ENCODE measurements around the gene ACSS2.

ACSS2 gene

GRCh38 chr20:34947336-34947735 lies 70.9 kb downstream of the ACSS2 start:
- no peak for DNase-seq (ENCODE audit: low read depth in 3 of 3, low spot score in 1 of 3)

- DNase-seq (ENCODE audit: low read depth in 3 of 3, low spot score in 1 of 3): no peak
Observed at GRCh38 chr20:34948030-34948429, 71.6 kb downstream of the ACSS2 start.

GRCh38 chr20:34949120-34949519 lies 72.7 kb downstream of the ACSS2 start:
- no peak for DNase-seq (ENCODE audit: low read depth in 3 of 3, low spot score in 1 of 3)

GRCh38 chr20:34951252-34951651 lies 74.8 kb downstream of the ACSS2 start:
- no peak for DNase-seq (ENCODE audit: low read depth in 3 of 3, low spot score in 1 of 3)

DNA sequence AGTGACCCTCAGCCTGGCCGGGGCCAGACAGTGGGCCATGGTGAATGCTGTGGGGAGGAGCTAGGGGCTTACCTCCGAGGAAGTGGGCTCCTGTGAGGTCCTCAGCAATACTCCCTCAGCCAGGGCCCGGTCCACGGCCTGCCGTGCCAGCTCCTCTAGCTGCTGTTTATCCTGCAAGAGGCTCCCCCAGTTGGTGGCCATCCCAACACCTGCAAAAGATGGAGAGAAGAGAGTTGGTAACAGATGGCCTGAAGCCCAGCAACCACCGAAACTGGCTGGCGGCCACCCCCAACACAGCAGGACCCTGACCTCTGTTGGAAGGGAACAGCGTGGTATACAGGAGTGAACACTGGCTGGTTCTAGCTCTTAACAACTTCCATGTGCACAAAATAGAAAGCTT lies 75.2 kb downstream of the ACSS2 start:
- no peak for DNase-seq (ENCODE audit: low read depth in 3 of 3, low spot score in 1 of 3)

DNA sequence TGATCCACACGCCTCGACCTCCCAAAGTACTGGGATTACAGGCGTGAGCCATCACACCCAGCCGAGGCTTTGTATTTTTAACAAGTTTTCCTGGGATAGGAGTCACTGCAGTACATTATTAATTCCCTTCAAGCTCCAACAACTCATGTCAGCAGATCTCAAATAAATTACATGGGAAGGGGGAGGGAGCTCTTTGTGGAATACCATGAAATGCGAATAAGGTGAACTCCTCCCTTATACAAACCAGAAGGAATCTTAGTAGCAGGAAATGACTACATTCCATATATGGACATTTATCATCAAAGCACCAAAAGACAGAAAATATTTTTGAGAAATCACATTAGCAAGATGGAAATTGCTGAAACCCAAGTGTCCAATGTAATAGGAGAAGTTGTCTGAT lies 76.3 kb downstream of the ACSS2 start:
- DNase-seq (ENCODE audit: low read depth in 3 of 3, low spot score in 1 of 3): no peak

- DNase-seq (ENCODE audit: low read depth in 3 of 3, low spot score in 1 of 3): no peak
Observed at GRCh38 chr20:34953960-34954359, 77.5 kb downstream of the ACSS2 start.

DNA sequence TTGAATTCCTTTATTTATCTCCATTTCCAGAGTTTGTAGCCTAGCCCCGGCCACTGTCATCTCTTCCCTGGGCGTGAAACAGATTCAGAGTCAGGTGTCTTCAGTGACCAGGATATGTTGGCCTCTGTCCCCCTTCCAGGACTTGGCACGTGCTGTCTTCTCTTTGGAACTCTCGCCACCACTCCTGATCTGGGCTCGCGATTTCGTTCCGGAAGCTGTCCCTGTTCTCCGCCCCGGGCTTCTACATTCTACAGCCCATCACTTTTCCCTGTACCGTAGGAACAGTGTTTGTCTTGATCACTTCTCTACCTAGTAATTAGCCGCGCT lies 78.5 kb downstream of the ACSS2 start:
- no peak for DNase-seq (ENCODE audit: low read depth in 3 of 3, low spot score in 1 of 3)

DNA sequence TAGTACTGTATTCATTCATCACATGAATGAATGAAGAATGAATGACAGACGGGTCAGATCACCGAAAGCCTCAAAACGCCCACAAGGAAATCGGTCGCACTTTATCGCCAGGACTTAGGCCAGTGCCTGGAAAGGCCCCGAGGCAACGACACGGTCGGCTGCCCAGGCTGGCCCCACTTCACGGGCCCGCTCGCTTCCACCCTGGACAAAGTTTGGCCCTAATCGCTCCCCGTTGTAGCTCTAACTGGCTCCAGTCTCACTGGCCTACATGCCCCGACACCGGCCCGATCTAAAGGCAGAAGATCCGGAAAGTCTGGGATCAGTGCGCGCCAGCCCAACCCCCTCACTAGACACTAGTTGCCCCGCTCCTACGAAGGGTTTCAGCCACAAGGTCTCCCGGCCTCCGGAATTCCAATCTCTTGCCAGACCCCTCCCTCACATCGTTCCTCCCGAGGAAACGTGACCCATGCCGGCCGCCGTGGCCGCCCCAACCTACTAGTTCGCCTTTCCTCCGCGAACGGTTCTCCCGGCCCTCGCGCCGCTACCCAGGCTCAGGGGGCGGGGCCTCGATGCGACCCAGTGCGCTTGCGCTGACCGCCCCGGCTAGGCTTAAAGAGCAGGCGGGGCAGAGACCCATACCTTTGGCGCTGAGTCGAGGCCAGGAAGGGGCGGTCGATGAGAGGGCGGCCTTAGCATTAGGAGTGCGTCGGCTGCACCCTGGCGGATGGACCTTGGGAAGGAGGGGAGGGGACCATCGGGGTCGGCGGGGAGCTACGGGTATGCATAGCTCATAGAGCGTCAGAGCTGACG lies 79.0 kb downstream of the ACSS2 start, which contains the start of the genes GSS and MYH7B:
Gene GSS (minus strand): TSS at position 576 of the 810 bp plus-strand sequence. CDS start 3,954 bp downstream, outside the sequence.
Gene MYH7B (plus strand): TSS at position 638 of the 810 bp plus-strand sequence. CDS start 22,138 bp downstream, outside the sequence.
- peak; percentile 88 to 99 (median 89) for DNase-seq (ENCODE audit: low read depth in 3 of 3, low spot score in 1 of 3)

DNA sequence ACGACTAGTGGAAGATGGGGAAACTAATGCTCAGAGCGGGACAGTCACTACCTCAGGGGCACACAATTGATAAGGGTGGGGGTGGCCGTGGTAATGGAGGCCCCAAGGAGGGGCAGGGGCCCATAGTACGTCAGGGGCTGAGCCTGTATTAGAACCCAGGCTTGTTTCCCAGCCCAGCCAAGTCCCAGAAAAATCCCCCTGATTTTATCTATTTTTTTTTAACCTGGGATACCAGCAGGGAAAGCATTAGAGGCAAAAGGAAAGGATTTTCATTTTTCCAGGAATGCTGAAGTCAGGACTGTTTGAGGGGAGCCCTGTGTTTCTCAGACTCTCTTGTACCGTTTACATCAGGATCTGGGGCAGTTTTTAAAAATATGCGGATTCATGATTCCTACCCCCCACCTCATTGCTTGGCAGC lies 79.6 kb downstream of the ACSS2 start:
- no peak for DNase-seq (ENCODE audit: low read depth in 3 of 3, low spot score in 1 of 3)

GRCh38 chr20:34956751-34957472 lies 80.5 kb downstream of the ACSS2 start:
- no peak for DNase-seq (ENCODE audit: low read depth in 3 of 3, low spot score in 1 of 3)

GRCh38 chr20:34964486-34964885 lies 88.1 kb downstream of the ACSS2 start:
- no peak for DNase-seq (ENCODE audit: low read depth in 3 of 3, low spot score in 1 of 3)

DNA sequence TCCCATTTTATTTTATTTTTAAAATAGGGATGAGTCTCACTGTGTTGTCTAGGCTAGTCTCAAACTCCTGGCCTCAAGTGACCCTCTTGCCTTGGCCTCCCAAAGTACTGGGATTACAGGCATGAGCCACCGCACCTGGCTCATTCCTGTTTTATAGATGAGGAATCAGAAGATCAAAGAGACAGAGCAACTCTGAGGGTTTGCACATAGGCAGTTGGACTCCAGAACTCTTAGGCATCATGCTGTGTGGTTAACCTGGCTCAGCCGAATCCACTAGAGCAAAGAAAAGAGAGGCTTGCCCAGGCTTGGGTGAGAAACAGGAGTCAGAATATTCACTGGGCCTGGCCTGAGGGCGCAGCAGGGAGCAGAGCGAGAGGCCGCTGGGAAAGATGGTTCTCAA lies 88.6 kb downstream of the ACSS2 start:
- DNase-seq (ENCODE audit: low read depth in 3 of 3, low spot score in 1 of 3): no peak

DNA sequence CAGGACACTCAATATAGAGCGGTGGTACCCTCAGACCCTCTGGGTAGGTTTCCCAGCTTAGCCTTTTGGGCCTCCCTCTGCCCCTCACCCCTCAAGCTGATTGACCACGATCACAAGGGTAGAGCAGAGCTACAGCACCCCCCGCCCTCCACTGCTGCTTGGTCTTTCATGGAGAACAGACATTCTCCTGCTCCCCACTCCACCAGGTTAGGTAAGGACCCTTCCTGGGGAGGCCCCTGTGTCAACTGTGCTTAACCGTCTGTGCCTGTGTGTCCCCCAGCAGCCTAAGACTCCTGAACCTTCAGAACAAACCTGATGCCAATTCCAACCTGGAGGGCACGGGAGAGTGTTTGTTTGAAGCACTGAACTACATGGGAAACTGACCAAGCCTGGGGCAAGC lies 91.0 kb downstream of the ACSS2 start:
- DNase-seq (ENCODE audit: low read depth in 3 of 3, low spot score in 1 of 3): no peak

DNA sequence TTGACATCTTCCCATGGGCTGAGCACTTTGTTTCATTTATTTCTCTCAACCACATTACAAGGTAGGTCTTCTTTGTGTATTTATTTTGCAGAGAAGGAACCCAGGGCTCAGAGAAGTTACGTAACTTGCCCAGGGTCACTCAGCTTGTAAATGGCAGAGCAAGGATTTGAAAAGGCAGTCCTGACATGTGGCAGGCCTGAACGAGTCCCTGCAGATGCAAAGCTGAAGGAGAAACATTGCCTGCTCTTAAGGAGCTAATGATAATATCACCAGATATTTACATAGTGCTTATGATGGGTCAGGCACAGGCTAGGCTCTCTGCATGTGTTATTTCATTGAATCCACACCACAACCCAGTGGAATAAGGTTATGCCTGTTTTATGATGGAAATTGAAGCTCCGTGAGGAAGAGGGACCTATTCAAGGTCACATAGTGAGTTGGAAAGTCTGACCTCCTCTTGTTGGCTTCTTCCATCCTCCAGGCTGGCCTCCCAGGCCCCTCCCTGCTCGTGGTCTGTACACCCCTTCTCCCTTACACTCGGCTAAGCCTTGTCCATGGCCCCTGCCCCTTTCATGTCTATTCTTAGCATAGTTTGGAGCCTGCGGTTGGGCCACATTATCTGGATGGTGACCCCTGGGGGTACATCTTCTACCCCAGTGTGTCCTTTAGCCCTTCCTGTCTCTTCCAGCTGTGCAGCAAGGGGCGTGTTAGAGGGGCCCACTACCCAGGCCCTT lies 91.8 kb downstream of the ACSS2 start:
- DNase-seq (ENCODE audit: low read depth in 3 of 3, low spot score in 1 of 3): no peak

DNA sequence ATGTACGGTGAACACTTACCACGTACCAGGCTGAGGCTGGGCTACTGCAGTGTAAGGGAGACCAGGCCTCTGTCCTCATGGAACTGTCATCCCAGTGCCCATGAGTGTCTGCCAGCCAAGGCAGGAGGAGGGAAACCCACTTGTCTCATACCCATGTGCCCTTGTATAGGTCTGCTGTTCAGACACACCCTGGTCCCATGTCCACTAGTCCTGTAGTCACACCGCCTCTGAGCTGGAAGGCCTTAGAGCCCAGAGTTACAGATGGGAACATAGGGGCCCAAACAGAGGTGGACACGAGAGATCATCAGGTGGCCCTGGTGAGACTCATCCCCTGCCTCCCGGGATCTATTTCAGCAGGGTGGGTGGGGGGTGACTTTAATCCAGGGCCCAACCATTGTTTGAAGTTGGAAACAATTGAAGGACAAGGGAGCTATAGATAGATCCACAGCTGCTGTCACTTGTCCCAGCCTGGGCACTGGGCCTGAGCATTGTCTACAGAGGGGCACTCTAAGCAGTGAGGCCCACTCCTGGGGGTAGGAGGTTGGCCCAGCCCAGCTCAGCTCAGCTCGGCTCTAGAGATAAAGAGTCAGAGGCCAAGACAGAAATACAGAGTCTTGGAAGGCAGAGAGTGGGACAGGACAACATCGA lies 93.9 kb downstream of the ACSS2 start:
- no peak for DNase-seq (ENCODE audit: low read depth in 3 of 3, low spot score in 1 of 3)

GRCh38 chr20:34970846-34971560 lies 94.6 kb downstream of the ACSS2 start:
- DNase-seq (ENCODE audit: low read depth in 3 of 3, low spot score in 1 of 3): no peak

DNA sequence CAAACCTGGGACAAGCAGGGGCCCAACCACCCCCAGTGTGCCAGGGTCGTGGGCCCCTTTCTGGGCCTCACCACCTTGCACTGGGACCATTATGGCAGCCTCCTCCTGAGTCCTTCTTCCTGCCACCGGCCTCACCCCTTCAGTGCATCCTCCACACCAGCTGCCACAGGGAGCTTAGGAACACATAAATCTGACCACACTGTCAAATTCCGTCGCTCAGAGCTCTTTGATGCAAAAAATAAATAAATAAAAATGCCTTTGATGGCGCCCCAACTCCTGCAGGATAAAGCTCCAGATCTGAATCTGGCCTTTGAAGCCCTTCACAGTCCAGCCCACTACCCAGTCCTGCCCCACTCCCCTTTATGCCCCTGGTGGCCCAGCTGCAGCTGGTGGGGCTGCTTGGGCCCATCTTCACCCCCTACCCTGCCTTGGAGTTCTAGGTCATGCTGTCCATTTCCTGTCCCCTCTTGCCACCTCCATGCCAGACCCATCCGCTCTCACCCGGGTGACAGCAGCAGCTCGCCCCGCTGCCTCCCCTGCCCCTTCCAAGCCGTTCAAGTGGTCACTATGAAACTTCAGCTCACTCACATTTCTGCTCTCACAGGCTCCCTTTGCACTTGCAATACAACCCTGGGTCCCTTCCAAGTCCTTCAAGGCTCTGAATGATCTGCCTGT lies 95.3 kb downstream of the ACSS2 start:
- DNase-seq (ENCODE audit: low read depth in 3 of 3, low spot score in 1 of 3): no peak

- DNase-seq (ENCODE audit: low read depth in 3 of 3, low spot score in 1 of 3): no peak
Observed at GRCh38 chr20:34974246-34974645, 97.8 kb downstream of the ACSS2 start.

- DNase-seq (ENCODE audit: low read depth in 3 of 3, low spot score in 1 of 3): no peak
Observed at GRCh38 chr20:34976286-34976685, 99.9 kb downstream of the ACSS2 start.

Measured in stimulated activated CD4-positive, alpha-beta T cell treated with anti-CD3 and anti-CD28 coated beads, TNF-alpha, amount 100 ng/mL, for 1 hour (primary cell).